HL-60 (cell line): ENCODE data around the gene SNRNP70.
"Not testable (repeated sequence)": the region's sequence is repeated elsewhere in the genome, so short reads cannot be mapped to it uniquely, and the experiment has no call there.

Experiments
- DNase-seq, 2 experiments: peaks; one replicate each; pipeline ENCODE4 v3.0.0-alpha.2; 2010 to 2020; ENCODE audit warnings: low read depth in 1 of 2, low spot score in 1 of 2
- H3K27ac ChIP-seq: fragments of 250-450 bp; sonication (Bioruptor Pico); replicated peaks from 2 replicates; pipeline ENCODE4 v1.5.1; 2020; ENCODE audit warnings: mild to moderate bottlenecking, moderate library complexity
- H3K27me3 ChIP-seq: fragments of 250-450 bp; sonication (Bioruptor Pico); 2 replicates; pipeline ENCODE4 v1.5.1; 2021; ENCODE audit warnings: mild to moderate bottlenecking, moderate library complexity; ENCODE audit not compliant: insufficient read depth, poor library complexity, severe bottlenecking
- H3K4me3 ChIP-seq: replicated peaks from 2 replicates; pipeline ENCODE4 v1.5.1; 2011; ENCODE audit warnings: mild to moderate bottlenecking, control low read depth, low read length; ENCODE audit not compliant: insufficient read depth
- CTCF ChIP-seq: IDR thresholded peaks from one replicate; pipeline ENCODE4 v1.5.1; 2011; ENCODE audit warnings: low read length, control low read depth, inconsistent platforms; ENCODE audit not compliant: insufficient read depth
- GABPA ChIP-seq: IDR thresholded peaks from 2 replicates; pipeline ENCODE4 v1.6.1; 2012; ENCODE audit warnings: low read depth
- POLR2AphosphoS5 ChIP-seq: IDR thresholded peaks from 2 replicates; pipeline ENCODE4 v1.6.1; 2012; ENCODE audit warnings: low read depth
- REST ChIP-seq: IDR thresholded peaks from 2 replicates; pipeline ENCODE4 v1.6.1; 2012; ENCODE audit warnings: low read depth; ENCODE audit not compliant: insufficient replicate concordance
- SPI1 ChIP-seq: IDR thresholded peaks from 2 replicates; pipeline ENCODE4 v1.6.1; 2012; ENCODE audit warnings: low read depth, mild to moderate bottlenecking, borderline replicate concordance

The SNRNP70 gene

GRCh38 chr19:49042177-49042576, 43.1 kb upstream of the SNRNP70 start:
- TF ChIP-seq SPI1, result no peak
- no peak for TF ChIP-seq POLR2AphosphoS5
- TF ChIP-seq GABPA, result no peak
- no peak for TF ChIP-seq REST
- no peak for TF ChIP-seq CTCF

DNA sequence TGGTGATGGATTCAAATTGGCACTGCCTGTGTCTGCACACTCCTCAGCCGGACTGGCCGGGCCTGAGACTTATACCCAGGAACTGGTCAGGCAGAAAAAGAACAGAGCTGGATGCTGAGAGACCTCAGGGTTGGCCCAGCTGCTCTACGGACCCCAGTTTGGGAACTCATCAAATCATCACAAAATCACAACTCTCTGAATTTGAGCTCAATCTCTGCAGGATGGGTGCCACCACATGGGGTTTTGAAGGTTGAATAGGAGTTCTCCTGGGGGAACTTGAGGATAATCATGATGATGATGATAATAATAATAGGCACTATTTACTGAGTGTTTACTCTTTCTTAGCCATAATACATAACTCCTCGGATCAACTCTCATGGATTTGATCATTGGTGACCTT, 42.6 kb upstream of the SNRNP70 start:
- DNase-seq, H3K27ac ChIP-seq, H3K4me3 ChIP-seq, H3K27me3 ChIP-seq: not testable (repeated sequence)

More at GRCh38 chr19:49042177-49042576, 43.1 kb upstream of the SNRNP70 start:
- Histone ChIP-seq H3K27me3 (no peaks in the 10 kb centered on the region), H3K4me3 (no peak overlapping the region), H3K27ac (no peak overlapping the region)
- DNase-seq, result no peak

GRCh38 chr19:49043548-49043947, 41.7 kb upstream of the SNRNP70 start, which contains the start of gene CGB5:
Gene CGB5, plus strand, starts transcription at chr19:49043848. Its CDS starts 362 bp downstream, at chr19:49044210.
- not testable (repeated sequence) for H3K4me3 ChIP-seq, DNase-seq

DNA sequence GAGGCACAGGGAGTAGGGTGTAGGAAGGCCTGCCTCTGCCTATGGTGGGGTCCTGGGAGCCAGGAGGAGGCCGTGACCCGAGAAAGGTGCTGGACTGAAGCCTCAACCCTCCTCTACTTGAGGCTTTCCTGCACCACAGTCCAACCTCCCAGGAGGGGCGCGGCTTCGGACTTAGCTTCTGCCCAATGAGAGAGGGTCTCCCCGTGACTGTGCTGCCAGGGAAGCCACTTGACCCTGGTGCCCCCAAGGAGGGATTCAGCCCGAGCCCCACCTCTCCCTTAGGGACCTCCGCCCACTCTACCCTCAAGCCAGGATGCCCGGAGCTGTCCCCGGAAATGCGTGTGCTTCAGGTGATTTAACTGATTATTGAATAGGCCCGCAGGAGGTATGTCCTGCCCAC, 36.2 kb upstream of the SNRNP70 start, which contains the start of gene CGB8:
Gene CGB8, minus strand, starts transcription at position 101 of the 400 bp plus-strand sequence. CDS start 372 bp downstream, outside the sequence.
- not testable (repeated sequence) for H3K27me3 ChIP-seq, H3K4me3 ChIP-seq, DNase-seq, H3K27ac ChIP-seq

More at GRCh38 chr19:49043548-49043947, 41.7 kb upstream of the SNRNP70 start, which contains the start of gene CGB5:
- H3K27ac ChIP-seq, H3K27me3 ChIP-seq: not testable (repeated sequence)

DNA sequence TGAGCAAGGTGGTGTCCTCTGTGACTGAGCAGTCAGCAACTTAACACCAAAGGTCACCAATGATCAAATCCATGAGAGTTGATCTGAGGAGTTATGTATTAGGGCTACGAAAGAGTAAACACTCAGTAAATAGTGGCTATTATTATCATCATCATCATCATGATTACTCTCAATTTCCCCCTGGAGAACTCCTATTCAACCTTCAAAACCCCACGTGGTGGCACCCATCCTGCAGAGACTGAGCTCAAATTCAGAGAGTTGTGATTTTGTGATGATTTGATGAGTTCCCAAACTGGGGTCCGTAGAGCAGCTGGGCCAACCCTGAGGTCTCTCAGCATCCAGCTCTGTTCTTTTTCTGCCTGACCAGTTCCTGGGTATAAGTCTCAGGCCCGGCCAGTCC, 35.4 kb upstream of the SNRNP70 start:
- not testable (repeated sequence) for DNase-seq, H3K4me3 ChIP-seq

GRCh38 chr19:49050376-49051033, 34.7 kb upstream of the SNRNP70 start:
- not testable (repeated sequence) for H3K27ac ChIP-seq, H3K27me3 ChIP-seq, H3K4me3 ChIP-seq, DNase-seq

More for the DNA sequence above, 35.4 kb upstream of the SNRNP70 start:
- H3K27ac ChIP-seq, H3K27me3 ChIP-seq: not testable (repeated sequence)

DNA sequence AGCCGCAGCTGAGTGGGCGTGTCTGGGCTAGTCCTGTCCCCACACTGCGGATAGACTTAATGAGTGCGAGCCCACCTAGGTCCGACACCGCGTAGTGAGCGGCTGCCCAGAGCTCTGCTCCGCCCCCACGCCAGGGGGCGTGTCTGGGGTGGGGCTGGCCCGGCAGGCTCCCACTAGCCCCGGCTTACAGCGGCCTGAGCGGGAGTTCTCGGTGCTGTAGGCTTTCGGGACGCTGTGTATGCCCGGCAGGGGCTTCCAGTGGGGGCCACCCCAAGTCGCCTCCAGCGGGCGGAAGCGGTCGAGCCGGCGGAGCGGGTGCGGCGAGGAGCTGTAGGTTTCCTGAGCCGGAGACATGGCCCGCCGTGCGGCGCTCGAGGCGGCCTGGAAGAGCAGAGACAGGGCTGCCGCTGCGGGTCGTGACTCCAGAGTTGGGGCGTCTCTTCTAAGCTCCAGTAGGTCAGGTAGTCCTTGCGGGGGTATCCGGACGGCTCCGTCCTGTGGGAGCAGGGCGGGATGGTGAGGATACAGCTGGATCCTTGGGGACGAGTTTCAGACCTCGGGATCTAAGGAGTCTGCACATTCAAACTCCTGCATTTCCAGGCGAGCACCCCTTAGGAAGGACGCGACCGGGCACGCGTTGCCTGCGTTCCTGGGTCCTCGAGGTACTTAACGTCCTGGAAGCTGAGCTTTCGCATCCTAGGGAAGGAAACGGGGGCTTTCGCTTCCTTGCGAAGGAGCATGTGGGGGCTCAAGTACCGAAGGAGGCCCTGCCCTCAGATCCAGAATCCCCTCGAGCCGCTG, 28.9 kb upstream of the SNRNP70 start:
- TF ChIP-seq SPI1 (no peak), REST (no peak), POLR2AphosphoS5 (no peak), CTCF (no peak), GABPA (no peak)
- peaks cover 48% of the 10 kb centered on the region for H3K27me3 ChIP-seq
- peak; percentile 9 to 15 for DNase-seq
- peak overlapping the region; percentile 35 for H3K4me3 ChIP-seq
- no peak overlapping the region for H3K27ac ChIP-seq

GRCh38 chr19:49056902-49057596, 28.2 kb upstream of the SNRNP70 start:
- H3K4me3 ChIP-seq, DNase-seq, H3K27ac ChIP-seq: not testable (repeated sequence)
- peaks cover 52% of the 10 kb centered on the region for H3K27me3 ChIP-seq
